Keratinocyte (primary cell): Measurements from ENCODE around the gene NHSL2. TPM values are rescaled to one million over a fixed set of nuclear protein-coding genes. Genes with fewer than 3 reads are reported as not detected.

ENCODE experiments used
- DNase-seq: peaks from one replicate; pipeline ENCODE4 v3.0.0-alpha.2; 2011; ENCODE audit warnings: low read depth, missing footprints, low spot score
- FAIRE-seq: peaks from 2 replicates; lab custom pipeline; 2011; peaks lifted over from hg19 to GRCh38; lab: Jason Lieb, UNC
- H2AFZ ChIP-seq: 2 replicates; pipeline ENCODE4 v1.6.0; 2012; ENCODE audit warnings: low read length, control low read depth, inconsistent platforms; ENCODE audit not compliant: control insufficient read depth
- H3K27ac ChIP-seq: 2 replicates; pipeline ENCODE4 v1.5.1; 2011; ENCODE audit warnings: low read length; ENCODE audit not compliant: control insufficient read depth, insufficient read depth
- H3K27me3 ChIP-seq: 3 replicates; pipeline ENCODE4 v1.6.0; 2011; ENCODE audit warnings: low read length; ENCODE audit not compliant: control insufficient read depth, insufficient read depth; ENCODE audit errors: extremely low read depth
- H3K36me3 ChIP-seq, 2 experiments: 2 replicates in 1 of 2; 3 replicates in 1 of 2; pipeline ENCODE4 v1.5.1; 2011; ENCODE audit warnings: low read length in 2 of 2, mild to moderate bottlenecking in 1 of 2; ENCODE audit not compliant: control insufficient read depth in 2 of 2, insufficient read depth in 2 of 2; ENCODE audit errors: extremely low read depth in 1 of 2
- H3K4me1 ChIP-seq: 3 replicates; pipeline ENCODE4 v1.5.1; 2011; ENCODE audit warnings: low read length; ENCODE audit not compliant: control insufficient read depth, insufficient read depth; ENCODE audit errors: extremely low read depth
- H3K4me2 ChIP-seq: 3 replicates; pipeline ENCODE4 v1.6.0; 2011; ENCODE audit warnings: low read depth, low read length; ENCODE audit not compliant: control insufficient read depth, insufficient read depth; ENCODE audit errors: extremely low read depth
- H3K4me3 ChIP-seq, 3 experiments: fragments of 200-600 bp in 1 of 3; sonication (generic) in 1 of 3; 2 replicates in 2 of 3; 3 replicates in 1 of 3; pipeline ENCODE4 v1.5.1; 2011 to 2016; ENCODE audit warnings: low read length in 3 of 3, mild to moderate bottlenecking in 3 of 3, control low read depth in 2 of 3, inconsistent platforms in 1 of 3, low read depth in 1 of 3, mixed read lengths in 1 of 3, mixed run types in 1 of 3, moderate library complexity in 1 of 3; ENCODE audit not compliant: control insufficient read depth in 2 of 3, insufficient read depth in 2 of 3; ENCODE audit errors: extremely low read depth in 1 of 3
- H3K79me2 ChIP-seq: 2 replicates; pipeline ENCODE4 v1.6.0; 2012; ENCODE audit warnings: low read length; ENCODE audit not compliant: control insufficient read depth, insufficient read depth
- H3K9ac ChIP-seq: 3 replicates; pipeline ENCODE4 v1.6.0; 2011; ENCODE audit warnings: low read length; ENCODE audit not compliant: control insufficient read depth, insufficient read depth; ENCODE audit errors: extremely low read depth
- H3K9me1 ChIP-seq: 3 replicates; pipeline ENCODE4 v1.6.0; 2011; ENCODE audit warnings: low read length; ENCODE audit not compliant: control insufficient read depth, insufficient read depth; ENCODE audit errors: extremely low read depth
- H3K9me3 ChIP-seq: 2 replicates; pipeline ENCODE4 v1.5.1; 2012; ENCODE audit warnings: low read depth, low read length; ENCODE audit not compliant: control insufficient read depth
- H4K20me1 ChIP-seq: 3 replicates; pipeline ENCODE4 v1.6.0; 2011; ENCODE audit warnings: low read length; ENCODE audit not compliant: control insufficient read depth, insufficient read depth; ENCODE audit errors: extremely low read depth
- EZH2 ChIP-seq: IDR thresholded peaks from one replicate; pipeline ENCODE4 v1.6.1; 2012; ENCODE audit warnings: inconsistent platforms, mild to moderate bottlenecking, low read length, moderate library complexity
- dilution Hi-C: fragments of 300-500 bp; cut with MboI; formaldehyde crosslinking; loops from one replicate; pipeline ENCODE4 v1.7.0; 2020; ENCODE audit warnings: low sequenced_read_pairs; ENCODE audit not compliant: extremely low pct_ligation_motif_present
- polyA plus RNA-seq, 5 experiments: library from polyadenylated mRNA; depleted of rRNA in 3 of 5; stranded (reverse) in 3 of 5; stranded (forward) in 1 of 5; unstranded in 1 of 5; fragments of >200 nt; gene quantifications; 1 replicate in 1 of 5; 2 replicates in 3 of 5; 3 replicates in 1 of 5; pipeline versions ENCODE4 v1.2.1 to v1.2.3, GENCODE V29; 2011 to 2012; ENCODE audit warnings: missing spikeins in 2 of 5, low read depth in 1 of 5, low replicate concordance in 1 of 5
- TF ChIP-seq, protein P1 (sequence below), 3 experiments: IDR thresholded peaks in 1 of 3; conservative IDR thresholded peaks in 1 of 3; optimal IDR thresholded peaks in 1 of 3; 2 replicates in 2 of 3; 3 replicates in 1 of 3; pipeline versions ENCODE3 to v1.5.1; 2011; ENCODE audit warnings: low read length in 3 of 3, mild to moderate bottlenecking in 3 of 3, moderate library complexity in 2 of 3, control low read depth in 1 of 3, inconsistent platforms in 1 of 3; ENCODE audit not compliant: insufficient read depth in 2 of 3; ENCODE audit errors: extremely low read depth in 1 of 3

The NHSL2 gene
- polyA plus RNA-seq, 1 donor (not counting 4 experiments of a cell fraction or from before 2014, with no cell fraction given): 0.04 TPM

DNA sequence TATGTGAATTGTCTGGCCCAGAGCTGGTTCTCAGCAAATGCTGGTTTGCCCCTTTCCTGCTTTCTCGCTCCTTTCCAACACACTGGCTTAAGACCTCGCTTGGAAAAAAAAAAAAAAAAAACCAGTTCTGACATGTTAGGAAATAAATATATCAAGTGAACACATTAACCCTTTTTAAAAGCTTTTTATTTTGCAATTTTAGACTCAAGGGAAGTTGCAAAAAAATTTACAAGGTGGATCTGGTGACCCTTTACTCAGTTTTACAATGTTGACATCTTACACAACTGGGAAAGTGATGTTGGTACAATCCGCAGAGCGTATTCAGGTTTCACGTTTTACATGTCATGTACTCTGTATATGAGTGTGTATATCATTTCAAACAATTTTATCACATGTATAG, 121.0 kb downstream of the NHSL2 start:
- Histone ChIP-seq H2AFZ (no peak overlapping the region), H3K9ac (no peak overlapping the region), H4K20me1 (no peaks in the 10 kb centered on the region), H3K4me2 (no peak overlapping the region), H3K9me3 (no peaks in the 10 kb centered on the region), H3K4me3 (no peak overlapping the region), H3K79me2 (no peaks in the 10 kb centered on the region), H3K9me1 (no peaks in the 10 kb centered on the region), H3K36me3 (no peaks in the 10 kb centered on the region), H3K4me1 (peaks cover 3% of the 10 kb centered on the region), H3K27ac (no peak overlapping the region), H3K27me3 (peaks cover 21% of the 10 kb centered on the region)
- dilution Hi-C loops: no loop called here
- FAIRE-seq (no peak), DNase-seq (no peak)
- TF ChIP-seq, protein P1, sequence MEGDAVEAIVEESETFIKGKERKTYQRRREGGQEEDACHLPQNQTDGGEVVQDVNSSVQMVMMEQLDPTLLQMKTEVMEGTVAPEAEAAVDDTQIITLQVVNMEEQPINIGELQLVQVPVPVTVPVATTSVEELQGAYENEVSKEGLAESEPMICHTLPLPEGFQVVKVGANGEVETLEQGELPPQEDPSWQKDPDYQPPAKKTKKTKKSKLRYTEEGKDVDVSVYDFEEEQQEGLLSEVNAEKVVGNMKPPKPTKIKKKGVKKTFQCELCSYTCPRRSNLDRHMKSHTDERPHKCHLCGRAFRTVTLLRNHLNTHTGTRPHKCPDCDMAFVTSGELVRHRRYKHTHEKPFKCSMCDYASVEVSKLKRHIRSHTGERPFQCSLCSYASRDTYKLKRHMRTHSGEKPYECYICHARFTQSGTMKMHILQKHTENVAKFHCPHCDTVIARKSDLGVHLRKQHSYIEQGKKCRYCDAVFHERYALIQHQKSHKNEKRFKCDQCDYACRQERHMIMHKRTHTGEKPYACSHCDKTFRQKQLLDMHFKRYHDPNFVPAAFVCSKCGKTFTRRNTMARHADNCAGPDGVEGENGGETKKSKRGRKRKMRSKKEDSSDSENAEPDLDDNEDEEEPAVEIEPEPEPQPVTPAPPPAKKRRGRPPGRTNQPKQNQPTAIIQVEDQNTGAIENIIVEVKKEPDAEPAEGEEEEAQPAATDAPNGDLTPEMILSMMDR (optimal IDR thresholded peaks at IDR 0.05 in 1 of 3, IDR thresholded peaks at IDR 0.05 in 1 of 3, conservative IDR thresholded peaks at IDR 0.05 in 1 of 3; ENCODE audit: extremely low read depth in 1 of 3, insufficient read depth in 2 of 3, low read length in 3 of 3): no peak
- TF ChIP-seq EZH2: no peak

DNA sequence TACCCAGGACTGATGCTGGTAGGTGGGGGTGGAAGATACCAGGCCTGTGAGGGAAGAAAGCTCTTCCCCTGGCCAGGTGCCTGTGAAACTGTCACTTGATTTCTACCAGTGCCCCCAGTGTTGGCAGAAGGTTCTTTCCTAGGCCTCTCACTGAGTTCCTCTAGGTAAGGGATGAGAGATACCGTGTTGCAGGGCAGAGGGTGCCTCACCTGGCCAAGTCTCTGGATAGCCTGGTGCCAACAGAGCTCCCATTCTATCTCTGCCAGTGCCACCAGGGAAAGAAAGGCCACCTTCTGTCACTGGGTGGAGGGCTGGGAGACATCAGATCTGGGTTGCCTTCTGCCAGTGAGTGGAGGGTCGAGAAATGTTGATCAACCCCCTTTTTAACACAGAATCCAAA, 127.0 kb downstream of the NHSL2 start:
- Histone ChIP-seq H3K79me2 (no peaks in the 10 kb centered on the region), H3K9me1 (no peaks in the 10 kb centered on the region), H3K9me3 (no peaks in the 10 kb centered on the region), H3K4me1 (no peaks in the 10 kb centered on the region), H3K4me2 (no peak overlapping the region), H2AFZ (no peak overlapping the region), H3K36me3 (no peaks in the 10 kb centered on the region), H3K27me3 (peaks cover 26% of the 10 kb centered on the region), H3K9ac (no peak overlapping the region), H4K20me1 (no peaks in the 10 kb centered on the region), H3K4me3 (no peak overlapping the region), H3K27ac (no peak overlapping the region)
- dilution Hi-C loops: no loop called here
- no peak for TF ChIP-seq EZH2
- TF ChIP-seq, protein P1 (optimal IDR thresholded peaks at IDR 0.05 in 1 of 3, IDR thresholded peaks at IDR 0.05 in 1 of 3, conservative IDR thresholded peaks at IDR 0.05 in 1 of 3; ENCODE audit: extremely low read depth in 1 of 3, insufficient read depth in 2 of 3, low read length in 3 of 3): no peak
- no peak for FAIRE-seq
- DNase-seq: no peak
